Measurements from ENCODE around the gene DPP6.

The DPP6 gene

DNA sequence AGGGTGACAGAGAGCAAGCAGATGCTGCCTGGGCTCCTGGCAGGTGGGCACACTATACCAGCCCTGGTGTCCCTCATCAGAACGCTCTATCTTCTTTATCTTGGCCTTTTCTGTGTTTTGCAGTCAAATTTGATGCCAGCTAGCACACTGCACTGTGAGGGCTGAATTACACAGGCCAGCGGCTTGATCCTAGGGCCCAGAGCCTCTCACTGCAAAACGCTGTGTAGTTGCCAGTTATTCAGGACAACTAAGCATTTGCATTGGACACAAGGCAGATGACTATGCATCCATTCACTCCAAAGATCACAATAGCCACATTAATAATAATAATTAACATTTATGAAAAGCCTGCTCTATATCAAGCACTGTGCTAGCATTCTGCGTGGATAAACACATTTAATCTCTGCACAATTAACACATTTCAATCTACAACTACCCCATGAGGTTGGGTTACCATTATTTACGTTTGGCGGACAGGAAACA is 850.4 kb downstream of the DPP6 start:
- H3K4me3 ChIP-seq (ENCODE audit: low read length): no peak overlapping the region
- no peaks in the 10 kb centered on the region for H3K4me1 ChIP-seq (ENCODE audit: insufficient read depth, low read length)
- H3K9me3 ChIP-seq (ENCODE audit: insufficient read depth, low read depth, low read length): no peaks in the 10 kb centered on the region
- no peak overlapping the region for H3K9ac ChIP-seq (ENCODE audit: low read depth, low read length)
- H3K27me3 ChIP-seq (ENCODE audit: insufficient read depth, low read length): no peaks in the 10 kb centered on the region
- H3K36me3 ChIP-seq (ENCODE audit: insufficient read depth, low read depth, low read length): no peaks in the 10 kb centered on the region
- H3K27ac ChIP-seq (ENCODE audit: low read length): no peak overlapping the region

DNA sequence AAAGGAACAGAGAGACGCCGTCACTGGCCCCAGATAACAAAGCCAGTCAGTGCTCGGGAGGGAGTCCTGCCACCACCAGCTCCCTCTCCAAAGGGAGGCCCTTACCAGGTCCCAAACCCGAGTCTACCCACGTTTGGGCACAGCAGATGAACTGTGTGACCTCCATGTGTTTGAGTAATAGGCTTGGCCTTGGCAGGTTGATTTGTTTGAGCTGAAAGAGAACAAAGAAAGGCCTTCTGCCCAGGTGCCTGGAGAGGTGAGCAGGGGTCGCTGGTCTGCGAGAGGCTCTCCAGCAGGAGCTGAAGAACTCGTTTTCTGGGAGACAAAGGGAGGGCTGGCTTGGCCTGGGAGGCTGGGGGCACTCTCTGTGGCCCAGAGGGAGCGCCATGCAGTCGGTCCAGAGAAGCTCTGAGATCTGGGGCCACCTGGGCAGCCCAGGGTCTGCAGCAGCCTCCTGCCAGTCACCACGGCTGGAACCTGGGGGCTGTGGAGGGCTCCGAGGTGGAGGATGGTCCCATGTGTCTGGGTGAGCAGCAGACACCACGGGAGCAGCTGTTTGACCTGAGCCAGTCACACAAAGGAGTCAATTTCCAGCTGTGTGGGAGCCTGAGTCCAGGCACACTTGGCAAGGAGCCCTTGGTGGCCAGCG is 851.0 kb downstream of the DPP6 start:
- no peak overlapping the region for H3K27ac ChIP-seq (ENCODE audit: low read length)
- H3K9me3 ChIP-seq (ENCODE audit: insufficient read depth, low read depth, low read length): no peaks in the 10 kb centered on the region
- H3K4me3 ChIP-seq (ENCODE audit: low read length): no peak overlapping the region
- no peaks in the 10 kb centered on the region for H3K4me1 ChIP-seq (ENCODE audit: insufficient read depth, low read length)
- H3K36me3 ChIP-seq (ENCODE audit: insufficient read depth, low read depth, low read length): no peaks in the 10 kb centered on the region
- no peaks in the 10 kb centered on the region for H3K27me3 ChIP-seq (ENCODE audit: insufficient read depth, low read length)
- H3K9ac ChIP-seq (ENCODE audit: low read depth, low read length): no peak overlapping the region

- no peak overlapping the region for H3K9ac ChIP-seq (ENCODE audit: low read depth, low read length)
- no peak overlapping the region for H3K27ac ChIP-seq (ENCODE audit: low read length)
- H3K36me3 ChIP-seq (ENCODE audit: insufficient read depth, low read depth, low read length): no peaks in the 10 kb centered on the region
- no peaks in the 10 kb centered on the region for H3K27me3 ChIP-seq (ENCODE audit: insufficient read depth, low read length)
- no peak overlapping the region for H3K4me3 ChIP-seq (ENCODE audit: low read length)
- no peaks in the 10 kb centered on the region for H3K9me3 ChIP-seq (ENCODE audit: insufficient read depth, low read depth, low read length)
- no peaks in the 10 kb centered on the region for H3K4me1 ChIP-seq (ENCODE audit: insufficient read depth, low read length)
These were observed 852.9 kb downstream of the DPP6 start for GRCh38 chr7:154905146-154905545.

DNA sequence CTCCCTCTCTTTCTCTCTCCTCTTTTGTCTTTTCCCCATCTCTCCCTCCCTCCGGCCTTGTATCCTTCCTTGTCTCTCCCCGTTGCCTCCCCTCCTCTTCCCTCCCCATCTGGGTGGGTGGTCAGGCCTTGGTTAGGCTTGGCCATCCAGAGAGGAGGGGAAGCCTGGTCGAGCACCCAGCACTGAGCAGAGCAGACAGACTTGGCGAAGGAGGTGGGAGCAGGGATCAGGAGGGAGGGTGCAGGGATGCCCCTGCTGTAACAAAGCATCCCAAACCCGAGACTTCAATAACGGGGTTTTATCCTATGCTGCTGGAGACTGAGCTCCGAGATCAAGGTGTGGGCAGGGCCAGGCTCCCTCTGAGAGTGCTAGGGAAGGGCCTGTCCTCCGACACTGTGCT is 853.4 kb downstream of the DPP6 start:
- Histone ChIP-seq H3K27ac (ENCODE audit: low read length) (no peak overlapping the region), H3K36me3 (ENCODE audit: insufficient read depth, low read depth, low read length) (no peaks in the 10 kb centered on the region), H3K9ac (ENCODE audit: low read depth, low read length) (no peak overlapping the region), H3K4me3 (ENCODE audit: low read length) (no peak overlapping the region), H3K9me3 (ENCODE audit: insufficient read depth, low read depth, low read length) (no peaks in the 10 kb centered on the region), H3K4me1 (ENCODE audit: insufficient read depth, low read length) (no peaks in the 10 kb centered on the region), H3K27me3 (ENCODE audit: insufficient read depth, low read length) (no peaks in the 10 kb centered on the region)

- Histone ChIP-seq H3K36me3 (ENCODE audit: insufficient read depth, low read depth, low read length) (no peaks in the 10 kb centered on the region), H3K9ac (ENCODE audit: low read depth, low read length) (no peak overlapping the region), H3K27me3 (ENCODE audit: insufficient read depth, low read length) (no peaks in the 10 kb centered on the region), H3K27ac (ENCODE audit: low read length) (no peak overlapping the region), H3K9me3 (ENCODE audit: insufficient read depth, low read depth, low read length) (no peaks in the 10 kb centered on the region), H3K4me3 (ENCODE audit: low read length) (no peak overlapping the region), H3K4me1 (ENCODE audit: insufficient read depth, low read length) (no peaks in the 10 kb centered on the region)
These were observed 854.0 kb downstream of the DPP6 start for GRCh38 chr7:154906201-154906600.

- Histone ChIP-seq H3K27ac (ENCODE audit: low read length) (no peak overlapping the region), H3K27me3 (ENCODE audit: insufficient read depth, low read length) (no peaks in the 10 kb centered on the region), H3K36me3 (ENCODE audit: insufficient read depth, low read depth, low read length) (no peaks in the 10 kb centered on the region)
These were observed 854.6 kb downstream of the DPP6 start for GRCh38 chr7:154906736-154907355.

DNA sequence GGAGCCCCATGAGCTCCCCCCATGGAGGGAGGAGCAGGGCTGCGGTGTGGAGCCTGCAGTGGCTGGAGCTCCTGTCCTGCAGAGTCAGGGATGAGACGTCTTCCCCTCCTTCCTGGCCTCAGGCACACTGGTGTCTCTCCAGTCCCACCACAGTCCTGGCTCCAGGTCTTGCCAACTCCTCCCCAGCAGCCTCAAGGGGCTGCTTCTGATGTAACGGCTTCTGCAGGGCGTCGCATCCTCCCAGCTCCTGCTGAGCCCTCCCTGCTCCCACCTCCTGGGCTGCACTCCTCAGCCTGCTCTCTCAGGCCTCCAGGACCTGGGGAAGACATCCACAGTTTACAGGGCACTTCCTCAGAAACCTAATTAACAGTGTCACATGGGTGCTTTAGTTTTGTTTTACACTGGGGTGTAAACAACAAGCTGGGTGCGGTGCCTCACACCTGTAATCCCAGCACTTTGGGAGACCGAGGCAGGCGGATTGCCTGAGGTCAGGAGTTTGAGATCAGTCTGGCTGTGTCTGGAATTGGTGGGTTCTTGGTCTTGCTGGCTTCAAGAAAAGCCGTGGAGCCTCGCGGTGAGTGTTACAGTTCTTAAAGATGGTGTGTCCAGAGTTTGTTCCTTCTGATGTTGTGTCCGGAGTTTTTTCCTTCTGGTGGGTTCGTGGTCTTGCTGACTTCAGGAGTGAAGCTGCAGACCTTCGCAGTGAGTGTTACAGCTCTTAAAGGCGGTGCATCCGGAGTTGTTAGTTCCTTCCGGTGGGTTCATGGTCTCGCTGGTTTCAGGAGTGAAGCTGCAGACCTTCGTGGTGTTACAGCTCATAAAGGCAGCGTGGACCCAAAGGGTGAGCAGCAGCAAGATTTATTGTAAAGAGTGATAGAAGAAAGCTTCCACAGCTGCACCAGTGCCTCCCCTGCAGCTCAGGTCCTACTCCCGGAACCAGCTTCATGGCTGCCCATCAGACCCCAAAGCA is 855.7 kb downstream of the DPP6 start:
- no peak overlapping the region for H3K9ac ChIP-seq (ENCODE audit: low read depth, low read length)
- no peak overlapping the region for H3K4me3 ChIP-seq (ENCODE audit: low read length)
- H3K27ac ChIP-seq (ENCODE audit: low read length): no peak overlapping the region
- no peaks in the 10 kb centered on the region for H3K36me3 ChIP-seq (ENCODE audit: insufficient read depth, low read depth, low read length)
- H3K9me3 ChIP-seq (ENCODE audit: insufficient read depth, low read depth, low read length): no peaks in the 10 kb centered on the region
- H3K4me1 ChIP-seq (ENCODE audit: insufficient read depth, low read length): no peaks in the 10 kb centered on the region
- H3K27me3 ChIP-seq (ENCODE audit: insufficient read depth, low read length): no peaks in the 10 kb centered on the region

More at GRCh38 chr7:154906736-154907355, 854.6 kb downstream of the DPP6 start:
- Histone ChIP-seq H3K9me3 (ENCODE audit: insufficient read depth, low read depth, low read length) (no peaks in the 10 kb centered on the region), H3K9ac (ENCODE audit: low read depth, low read length) (no peak overlapping the region), H3K4me3 (ENCODE audit: low read length) (no peak overlapping the region), H3K4me1 (ENCODE audit: insufficient read depth, low read length) (no peaks in the 10 kb centered on the region)

GRCh38 chr7:154909241-154910105 is 857.3 kb downstream of the DPP6 start:
- Histone ChIP-seq H3K27ac (ENCODE audit: low read length) (no peak overlapping the region), H3K27me3 (ENCODE audit: insufficient read depth, low read length) (peaks cover 8% of the 10 kb centered on the region), H3K9ac (ENCODE audit: low read depth, low read length) (no peak overlapping the region), H3K4me1 (ENCODE audit: insufficient read depth, low read length) (no peaks in the 10 kb centered on the region), H3K9me3 (ENCODE audit: insufficient read depth, low read depth, low read length) (no peaks in the 10 kb centered on the region), H3K36me3 (ENCODE audit: insufficient read depth, low read depth, low read length) (no peaks in the 10 kb centered on the region), H3K4me3 (ENCODE audit: low read length) (no peak overlapping the region)

DNA sequence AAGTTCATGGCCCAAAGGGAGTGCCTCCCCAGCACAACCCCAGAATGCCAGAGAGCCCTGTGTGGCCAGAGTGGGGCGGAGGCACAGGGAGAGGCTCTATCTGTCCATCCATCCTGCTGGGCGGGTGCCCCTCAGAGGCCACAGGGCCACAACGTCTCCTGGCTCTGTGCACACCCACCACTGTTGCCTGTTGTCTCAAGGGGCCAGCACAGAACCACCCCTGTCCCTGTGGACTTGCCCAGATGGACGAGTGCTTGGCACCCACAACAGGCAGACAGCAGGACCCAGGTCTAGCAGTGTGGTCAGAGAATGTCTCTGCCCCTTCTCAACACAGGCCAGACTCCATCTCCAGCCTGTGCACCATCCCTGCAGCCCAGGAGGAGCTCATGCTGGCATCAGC is 857.9 kb downstream of the DPP6 start:
- peaks cover 14% of the 10 kb centered on the region for H3K27me3 ChIP-seq (ENCODE audit: insufficient read depth, low read length)
- H3K36me3 ChIP-seq (ENCODE audit: insufficient read depth, low read depth, low read length): no peaks in the 10 kb centered on the region
- H3K9ac ChIP-seq (ENCODE audit: low read depth, low read length): no peak overlapping the region
- no peaks in the 10 kb centered on the region for H3K4me1 ChIP-seq (ENCODE audit: insufficient read depth, low read length)
- no peak overlapping the region for H3K4me3 ChIP-seq (ENCODE audit: low read length)
- H3K9me3 ChIP-seq (ENCODE audit: insufficient read depth, low read depth, low read length): no peaks in the 10 kb centered on the region
- H3K27ac ChIP-seq (ENCODE audit: low read length): no peak overlapping the region

DNA sequence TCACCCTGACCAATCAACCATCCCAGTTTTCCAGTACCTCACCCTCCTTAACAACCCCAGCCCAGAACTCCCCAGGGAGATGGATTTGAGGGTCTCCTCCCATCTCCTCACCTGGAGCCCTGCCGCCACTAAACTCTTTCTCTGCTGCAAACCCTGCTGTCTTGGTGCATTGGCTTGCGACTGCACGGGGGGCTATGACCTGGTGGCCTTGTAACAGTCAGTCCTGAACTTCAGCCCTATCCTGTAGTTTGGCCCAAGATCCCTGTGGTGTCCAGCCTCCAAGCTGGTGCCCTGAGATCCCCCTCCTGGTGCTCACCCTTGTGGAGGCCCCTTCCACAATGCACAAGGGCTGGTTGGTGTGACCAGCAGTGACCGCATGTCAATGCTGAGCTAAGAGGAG is 858.8 kb downstream of the DPP6 start:
- H3K27ac ChIP-seq (ENCODE audit: low read length): no peak overlapping the region
- H3K4me3 ChIP-seq (ENCODE audit: low read length): no peak overlapping the region
- peaks cover 16% of the 10 kb centered on the region for H3K27me3 ChIP-seq (ENCODE audit: insufficient read depth, low read length)
- H3K36me3 ChIP-seq (ENCODE audit: insufficient read depth, low read depth, low read length): no peaks in the 10 kb centered on the region
- no peak overlapping the region for H3K9ac ChIP-seq (ENCODE audit: low read depth, low read length)
- no peaks in the 10 kb centered on the region for H3K9me3 ChIP-seq (ENCODE audit: insufficient read depth, low read depth, low read length)
- H3K4me1 ChIP-seq (ENCODE audit: insufficient read depth, low read length): no peaks in the 10 kb centered on the region

- Histone ChIP-seq H3K9me3 (ENCODE audit: insufficient read depth, low read depth, low read length) (no peaks in the 10 kb centered on the region), H3K9ac (ENCODE audit: low read depth, low read length) (no peak overlapping the region)
These were observed 859.2 kb downstream of the DPP6 start for GRCh38 chr7:154911411-154911810.

More at GRCh38 chr7:154911411-154911810, 859.2 kb downstream of the DPP6 start:
- no peak overlapping the region for H3K27ac ChIP-seq (ENCODE audit: low read length)
- H3K4me3 ChIP-seq (ENCODE audit: low read length): no peak overlapping the region
- no peaks in the 10 kb centered on the region for H3K4me1 ChIP-seq (ENCODE audit: insufficient read depth, low read length)
- no peaks in the 10 kb centered on the region for H3K36me3 ChIP-seq (ENCODE audit: insufficient read depth, low read depth, low read length)
- H3K27me3 ChIP-seq (ENCODE audit: insufficient read depth, low read length): peaks cover 16% of the 10 kb centered on the region
